ENCODE results near the gene KDM5A.
"Not testable (repeated sequence)": the region's sequence is repeated elsewhere in the genome, so short reads cannot be mapped to it uniquely, and the experiment has no call there.

Gene KDM5A

DNA sequence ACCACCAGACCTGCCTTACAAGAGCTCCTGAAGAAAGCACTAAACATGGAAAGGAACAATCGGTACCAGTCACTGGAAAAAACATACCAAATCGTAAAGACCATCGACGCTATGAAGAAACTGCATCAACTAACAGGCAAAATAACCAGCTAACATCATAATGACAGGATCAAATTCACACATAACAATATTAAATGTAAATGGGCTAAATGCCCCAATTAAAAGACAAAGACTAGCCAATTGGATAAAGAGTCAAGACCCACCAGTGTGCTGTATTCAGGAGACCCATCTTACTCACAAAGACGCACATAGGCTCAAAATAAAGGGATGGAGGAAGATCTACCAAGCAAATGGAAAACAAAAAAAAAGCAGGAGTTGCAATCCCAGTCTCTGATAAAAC, 89.6 kb downstream of the KDM5A start:
- not testable (repeated sequence) for H4K8ac ChIP-seq (ENCODE audit: low read depth, low read length); H2BK5ac ChIP-seq (ENCODE audit: low read depth, low read length, poor library complexity); H3K4me2 ChIP-seq (ENCODE audit: low read length); H3K4me1 ChIP-seq (ENCODE audit: control insufficient read depth in 1 of 2, insufficient read depth in 2 of 2, low read length in 2 of 2); H4K12ac ChIP-seq (ENCODE audit: low read depth, low read length); H4K91ac ChIP-seq (ENCODE audit: low read depth, low read length); H3K79me1 ChIP-seq (ENCODE audit: low read length); H3K23ac ChIP-seq (ENCODE audit: low read length); H2AK5ac ChIP-seq (ENCODE audit: low read length); H2BK12ac ChIP-seq (ENCODE audit: low read length); H3K14ac ChIP-seq (ENCODE audit: low read length); H2AFZ ChIP-seq (ENCODE audit: insufficient read depth, low read length, poor library complexity); H3K79me2 ChIP-seq (ENCODE audit: control insufficient read depth, insufficient read depth, low read length, poor library complexity); H3K27ac ChIP-seq (ENCODE audit: low read depth, low read length); H3K9ac ChIP-seq (ENCODE audit: low read length); H3K9me3 ChIP-seq (ENCODE audit: insufficient read depth, low read depth, low read length); DNase-seq; H2BK120ac ChIP-seq (ENCODE audit: insufficient read depth, low read length, poor library complexity); H3K4me3 ChIP-seq (ENCODE audit: low read depth, low read length); H3K4ac ChIP-seq (ENCODE audit: low read depth, low read length); H3K27me3 ChIP-seq (ENCODE audit: insufficient read depth, low read length); H3K18ac ChIP-seq (ENCODE audit: low read length)
- no CpG with 5 or more reads among the region's 5 CpGs for WGBS (ENCODE audit: extremely low coverage, insufficient coverage, insufficient read length)
- H3K36me3 ChIP-seq (ENCODE audit: control insufficient read depth in 1 of 2, insufficient read depth in 2 of 2, low read length in 2 of 2): peaks cover 10 to 15% of the 10 kb centered on the region in 2 experiments

DNA sequence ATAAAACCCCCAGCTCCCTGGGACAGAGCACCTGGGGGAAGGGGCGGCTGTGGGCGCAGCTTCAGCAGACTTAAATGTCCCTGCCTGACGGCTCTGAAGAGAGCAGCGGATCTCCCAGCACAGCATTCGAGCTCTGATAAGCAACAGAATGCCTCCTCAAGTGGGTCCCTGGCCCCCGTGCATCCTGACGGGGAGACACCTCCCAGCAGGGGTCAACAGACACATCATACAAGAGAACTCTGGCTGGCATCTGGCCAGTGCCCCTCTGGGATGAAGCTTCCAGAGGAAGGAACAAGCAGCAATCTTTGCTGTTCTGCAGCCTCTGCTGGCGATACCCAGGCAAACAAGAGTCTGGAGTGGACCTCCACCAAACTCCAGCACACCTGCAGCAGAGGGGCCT, 91.1 kb downstream of the KDM5A start:
- not testable (repeated sequence) for H3K4me3 ChIP-seq (ENCODE audit: low read depth, low read length); H4K8ac ChIP-seq (ENCODE audit: low read depth, low read length); H3K4ac ChIP-seq (ENCODE audit: low read depth, low read length); DNase-seq; H2AFZ ChIP-seq (ENCODE audit: insufficient read depth, low read length, poor library complexity); H3K79me1 ChIP-seq (ENCODE audit: low read length); H4K12ac ChIP-seq (ENCODE audit: low read depth, low read length); H3K79me2 ChIP-seq (ENCODE audit: control insufficient read depth, insufficient read depth, low read length, poor library complexity); H3K23ac ChIP-seq (ENCODE audit: low read length); H3K14ac ChIP-seq (ENCODE audit: low read length); H2BK5ac ChIP-seq (ENCODE audit: low read depth, low read length, poor library complexity); H3K9ac ChIP-seq (ENCODE audit: low read length); H3K27me3 ChIP-seq (ENCODE audit: insufficient read depth, low read length); H2AK5ac ChIP-seq (ENCODE audit: low read length); H3K27ac ChIP-seq (ENCODE audit: low read depth, low read length); H3K9me3 ChIP-seq (ENCODE audit: insufficient read depth, low read depth, low read length); H3K4me1 ChIP-seq (ENCODE audit: control insufficient read depth in 1 of 2, insufficient read depth in 2 of 2, low read length in 2 of 2); H2BK12ac ChIP-seq (ENCODE audit: low read length); H3K18ac ChIP-seq (ENCODE audit: low read length); H2BK120ac ChIP-seq (ENCODE audit: insufficient read depth, low read length, poor library complexity); H4K91ac ChIP-seq (ENCODE audit: low read depth, low read length); H3K4me2 ChIP-seq (ENCODE audit: low read length)
- WGBS (ENCODE audit: extremely low coverage, insufficient coverage, insufficient read length): no CpG with 5 or more reads among the region's 8 CpGs
- peaks cover 8 to 12% of the 10 kb centered on the region in 2 experiments for H3K36me3 ChIP-seq (ENCODE audit: control insufficient read depth in 1 of 2, insufficient read depth in 2 of 2, low read length in 2 of 2)

DNA sequence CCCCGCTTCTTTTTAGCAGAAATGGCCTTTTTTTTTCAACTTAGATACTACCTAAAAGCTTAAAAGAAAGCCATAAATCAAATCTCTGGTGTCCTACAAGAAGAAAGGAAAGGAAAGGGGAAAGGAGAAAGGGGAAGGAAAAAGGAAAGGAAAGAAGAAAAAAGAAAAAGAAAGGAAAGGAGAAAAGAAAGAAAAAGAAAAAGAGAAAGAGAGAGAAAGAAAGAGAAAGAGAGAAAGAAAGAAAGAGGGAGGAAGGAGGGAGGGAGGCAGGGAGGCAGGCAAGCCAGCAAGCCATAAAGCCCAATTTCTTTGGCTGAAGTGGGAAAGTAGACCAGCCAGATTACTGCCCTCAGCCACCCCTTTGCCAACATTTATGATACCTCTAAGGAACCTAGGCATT, 94.0 kb downstream of the KDM5A start:
- Histone ChIP-seq H3K4me2 (ENCODE audit: low read length) (no peak overlapping the region), H2BK5ac (ENCODE audit: low read depth, low read length, poor library complexity) (no peak overlapping the region), H3K14ac (ENCODE audit: low read length) (no peak overlapping the region), H4K12ac (ENCODE audit: low read depth, low read length) (no peak overlapping the region), H3K9ac (ENCODE audit: low read length) (no peak overlapping the region), H3K18ac (ENCODE audit: low read length) (no peak overlapping the region), H3K23ac (ENCODE audit: low read length) (no peak overlapping the region), H2AK5ac (ENCODE audit: low read length) (no peak overlapping the region), H4K8ac (ENCODE audit: low read depth, low read length) (no peak overlapping the region), H3K36me3 (ENCODE audit: control insufficient read depth in 1 of 2, insufficient read depth in 2 of 2, low read length in 2 of 2) (peaks cover 13 to 18% of the 10 kb centered on the region in 2 experiments), H4K91ac (ENCODE audit: low read depth, low read length) (no peak overlapping the region), H2BK12ac (ENCODE audit: low read length) (no peak overlapping the region), H3K27ac (ENCODE audit: low read depth, low read length) (no peak overlapping the region), H2BK120ac (ENCODE audit: insufficient read depth, low read length, poor library complexity) (no peak overlapping the region), H2AFZ (ENCODE audit: insufficient read depth, low read length, poor library complexity) (no peak overlapping the region), H3K4me3 (ENCODE audit: low read depth, low read length) (no peak overlapping the region), H3K79me1 (ENCODE audit: low read length) (no peaks in the 10 kb centered on the region), H3K4me1 (ENCODE audit: control insufficient read depth in 1 of 2, insufficient read depth in 2 of 2, low read length in 2 of 2) (no peaks in the 10 kb centered on the region), H3K4ac (ENCODE audit: low read depth, low read length) (no peak overlapping the region), H3K9me3 (ENCODE audit: insufficient read depth, low read depth, low read length) (no peaks in the 10 kb centered on the region), H3K79me2 (ENCODE audit: control insufficient read depth, insufficient read depth, low read length, poor library complexity) (no peaks in the 10 kb centered on the region), H3K27me3 (ENCODE audit: insufficient read depth, low read length) (no peaks in the 10 kb centered on the region)
- WGBS (ENCODE audit: extremely low coverage, insufficient coverage, insufficient read length): no CpG with 5 or more reads among the region's 1 CpG
- no peak for DNase-seq

DNA sequence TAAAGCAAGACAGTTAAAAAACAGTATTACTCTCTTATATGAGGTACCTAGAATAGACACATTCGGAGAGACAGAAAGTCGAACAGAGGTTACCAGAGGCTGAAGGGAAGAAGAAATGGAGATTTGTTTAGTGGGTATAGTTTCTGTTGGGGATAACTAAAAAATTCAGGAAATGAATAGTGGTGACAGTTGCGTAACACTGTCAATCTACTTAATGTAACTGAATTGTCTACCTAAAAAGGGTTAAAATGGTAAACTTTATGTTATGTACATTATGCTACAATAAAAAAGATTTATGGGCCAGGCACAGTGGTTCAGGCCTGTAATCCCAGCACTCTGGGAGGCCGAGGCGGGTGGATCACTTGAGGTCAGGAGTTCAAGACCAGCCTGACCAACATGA, 95.9 kb downstream of the KDM5A start:
- H2AK5ac ChIP-seq (ENCODE audit: low read length): no peak overlapping the region
- no peaks in the 10 kb centered on the region for H3K9me3 ChIP-seq (ENCODE audit: insufficient read depth, low read depth, low read length)
- H3K4me3 ChIP-seq (ENCODE audit: low read depth, low read length): no peak overlapping the region
- no peak overlapping the region for H4K12ac ChIP-seq (ENCODE audit: low read depth, low read length)
- H3K79me1 ChIP-seq (ENCODE audit: low read length): no peaks in the 10 kb centered on the region
- WGBS (ENCODE audit: extremely low coverage, insufficient coverage, insufficient read length): no CpG with 5 or more reads among the region's 5 CpGs
- H2BK5ac ChIP-seq (ENCODE audit: low read depth, low read length, poor library complexity): no peak overlapping the region
- no peaks in the 10 kb centered on the region for H3K79me2 ChIP-seq (ENCODE audit: control insufficient read depth, insufficient read depth, low read length, poor library complexity)
- H3K18ac ChIP-seq (ENCODE audit: low read length): no peak overlapping the region
- H3K23ac ChIP-seq (ENCODE audit: low read length): no peak overlapping the region
- H2AFZ ChIP-seq (ENCODE audit: insufficient read depth, low read length, poor library complexity): no peak overlapping the region
- no peak for DNase-seq
- no peak overlapping the region for H3K4me2 ChIP-seq (ENCODE audit: low read length)
- no peak overlapping the region for H4K91ac ChIP-seq (ENCODE audit: low read depth, low read length)
- no peak overlapping the region for H3K4ac ChIP-seq (ENCODE audit: low read depth, low read length)
- H3K9ac ChIP-seq (ENCODE audit: low read length): no peak overlapping the region
- peaks cover 15 to 18% of the 10 kb centered on the region in 2 experiments for H3K36me3 ChIP-seq (ENCODE audit: control insufficient read depth in 1 of 2, insufficient read depth in 2 of 2, low read length in 2 of 2)
- no peak overlapping the region for H3K14ac ChIP-seq (ENCODE audit: low read length)
- no peaks in the 10 kb centered on the region for H3K27me3 ChIP-seq (ENCODE audit: insufficient read depth, low read length)
- H2BK12ac ChIP-seq (ENCODE audit: low read length): no peak overlapping the region
- H3K4me1 ChIP-seq (ENCODE audit: control insufficient read depth in 1 of 2, insufficient read depth in 2 of 2, low read length in 2 of 2): no peaks in the 10 kb centered on the region
- H2BK120ac ChIP-seq (ENCODE audit: insufficient read depth, low read length, poor library complexity): no peak overlapping the region
- no peak overlapping the region for H4K8ac ChIP-seq (ENCODE audit: low read depth, low read length)
- H3K27ac ChIP-seq (ENCODE audit: low read depth, low read length): no peak overlapping the region
